Measurements from ENCODE around the gene TEX44.
"Not testable (repeated sequence)": the region's sequence is repeated elsewhere in the genome, so short reads cannot be mapped to it uniquely, and the experiment has no call there.

The TEX44 gene

DNA sequence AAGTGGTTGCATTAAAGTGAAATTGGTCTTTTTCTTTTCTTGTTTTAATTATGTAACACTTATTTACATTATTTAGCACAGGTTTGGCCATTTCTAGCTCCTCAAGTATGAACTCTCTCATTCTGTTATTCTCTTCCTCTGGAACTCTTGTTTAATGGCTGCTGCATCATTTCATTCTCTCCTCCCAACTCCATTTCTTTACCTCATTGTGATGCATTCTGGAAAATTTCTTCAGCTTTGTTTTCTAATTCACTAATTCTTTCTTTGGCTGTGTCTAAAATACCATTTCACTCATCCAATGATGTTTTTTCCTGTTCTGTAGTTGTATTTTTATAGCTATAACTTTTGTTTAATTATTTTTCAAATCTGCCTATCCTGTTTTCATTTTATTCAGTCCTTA is 39.9 kb upstream of the TEX44 start:
- DNase-seq (ENCODE audit: low read depth), result no peak
- TF ChIP-seq, protein P1, sequence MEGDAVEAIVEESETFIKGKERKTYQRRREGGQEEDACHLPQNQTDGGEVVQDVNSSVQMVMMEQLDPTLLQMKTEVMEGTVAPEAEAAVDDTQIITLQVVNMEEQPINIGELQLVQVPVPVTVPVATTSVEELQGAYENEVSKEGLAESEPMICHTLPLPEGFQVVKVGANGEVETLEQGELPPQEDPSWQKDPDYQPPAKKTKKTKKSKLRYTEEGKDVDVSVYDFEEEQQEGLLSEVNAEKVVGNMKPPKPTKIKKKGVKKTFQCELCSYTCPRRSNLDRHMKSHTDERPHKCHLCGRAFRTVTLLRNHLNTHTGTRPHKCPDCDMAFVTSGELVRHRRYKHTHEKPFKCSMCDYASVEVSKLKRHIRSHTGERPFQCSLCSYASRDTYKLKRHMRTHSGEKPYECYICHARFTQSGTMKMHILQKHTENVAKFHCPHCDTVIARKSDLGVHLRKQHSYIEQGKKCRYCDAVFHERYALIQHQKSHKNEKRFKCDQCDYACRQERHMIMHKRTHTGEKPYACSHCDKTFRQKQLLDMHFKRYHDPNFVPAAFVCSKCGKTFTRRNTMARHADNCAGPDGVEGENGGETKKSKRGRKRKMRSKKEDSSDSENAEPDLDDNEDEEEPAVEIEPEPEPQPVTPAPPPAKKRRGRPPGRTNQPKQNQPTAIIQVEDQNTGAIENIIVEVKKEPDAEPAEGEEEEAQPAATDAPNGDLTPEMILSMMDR (IDR thresholded peaks at IDR 0.05; ENCODE audit: control insufficient read depth, extremely low read depth, insufficient read depth), result no peak
- no peak overlapping the region for H3K4me3 ChIP-seq (ENCODE audit: low read depth, low read length)

DNA sequence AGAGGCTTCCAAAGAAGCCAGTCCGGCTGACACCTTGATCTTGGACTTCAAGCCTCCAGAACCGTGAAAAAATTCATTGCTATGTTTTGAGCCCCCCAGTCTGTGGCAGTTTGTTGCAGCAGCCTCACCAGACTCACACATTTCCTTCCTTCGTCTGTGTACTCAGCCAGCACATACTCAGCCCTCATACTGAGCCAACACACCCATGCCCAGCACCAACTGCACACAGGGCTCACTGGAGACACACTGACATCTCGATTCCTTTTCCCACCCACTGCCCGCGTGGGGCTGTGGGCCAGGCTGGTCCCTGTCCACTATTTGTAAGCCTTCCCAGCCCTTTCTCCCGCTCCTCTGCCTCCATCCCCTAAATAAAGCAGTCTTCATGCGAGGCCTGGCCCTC is 38.3 kb upstream of the TEX44 start:
- no peak overlapping the region for H3K4me3 ChIP-seq (ENCODE audit: low read depth, low read length)
- DNase-seq (ENCODE audit: low read depth), result no peak

DNA sequence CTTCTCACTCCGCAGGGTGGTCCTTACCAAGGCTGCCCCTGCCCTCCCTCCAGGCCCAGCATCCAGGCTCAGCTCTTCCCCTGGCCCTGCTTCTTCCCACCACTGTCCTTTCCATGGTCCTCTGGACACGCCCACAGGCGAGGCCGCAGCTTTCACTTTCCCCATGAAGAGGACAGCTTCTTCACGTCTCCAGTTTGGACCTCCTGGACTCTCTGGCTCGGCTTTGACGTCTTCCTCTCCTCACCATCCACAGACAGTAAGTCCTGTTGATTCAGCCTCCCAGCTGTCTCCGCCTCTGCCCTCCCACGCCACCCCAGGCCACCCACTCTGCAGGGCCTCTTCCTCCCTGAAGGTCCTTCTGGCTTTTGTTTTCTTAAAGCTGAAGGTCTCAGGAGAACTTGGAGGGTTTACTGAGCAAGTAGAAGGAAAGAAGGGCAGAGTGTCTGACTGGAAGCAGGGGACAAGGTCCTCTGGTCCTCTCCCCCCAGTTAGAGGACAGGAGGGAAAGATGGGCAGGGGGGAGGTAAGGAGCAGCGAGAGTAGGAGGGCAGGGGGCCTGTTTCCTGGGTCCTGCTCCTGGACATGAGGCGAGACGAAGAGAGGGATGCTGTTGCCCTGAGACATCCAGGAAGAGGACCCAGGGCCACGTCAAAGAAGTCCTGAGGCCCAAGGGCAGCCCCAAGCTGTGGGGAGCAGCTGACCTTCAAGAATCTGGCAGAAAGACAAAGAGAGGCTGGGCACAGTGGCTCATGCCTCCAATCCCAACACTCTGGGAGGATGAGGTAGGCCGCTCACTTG is 37.7 kb upstream of the TEX44 start:
- H3K4me3 ChIP-seq (ENCODE audit: low read depth, low read length), result no peak overlapping the region
- TF ChIP-seq, protein P1 (IDR thresholded peaks at IDR 0.05; ENCODE audit: control insufficient read depth, extremely low read depth, insufficient read depth), result no peak
- no peak for DNase-seq (ENCODE audit: low read depth)

More for the DNA sequence above, 38.3 kb upstream of the TEX44 start:
- TF ChIP-seq, protein P1 (IDR thresholded peaks at IDR 0.05; ENCODE audit: control insufficient read depth, extremely low read depth, insufficient read depth), result no peak

DNA sequence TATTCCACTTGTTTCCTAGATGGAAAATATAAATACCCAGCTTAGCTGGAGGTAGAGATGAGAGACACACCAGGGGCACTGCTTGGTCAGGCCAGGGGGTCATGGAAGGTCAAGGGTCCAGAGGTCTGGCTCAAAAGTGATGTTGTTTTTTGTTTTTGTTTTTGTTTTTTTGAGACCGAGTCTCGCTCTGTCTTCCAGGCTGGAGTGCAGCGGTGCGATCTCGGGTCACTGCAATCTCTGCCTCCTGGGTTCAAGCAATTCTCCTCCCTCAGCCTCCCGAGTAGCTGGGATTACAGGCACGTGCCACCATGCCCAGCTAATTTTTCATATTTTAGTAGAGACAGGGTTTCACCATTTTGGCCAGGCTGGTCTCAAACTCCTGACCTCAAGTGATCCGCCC is 36.2 kb upstream of the TEX44 start:
- DNase-seq (ENCODE audit: low read depth); H3K4me3 ChIP-seq (ENCODE audit: low read depth, low read length): not testable (repeated sequence)

DNA sequence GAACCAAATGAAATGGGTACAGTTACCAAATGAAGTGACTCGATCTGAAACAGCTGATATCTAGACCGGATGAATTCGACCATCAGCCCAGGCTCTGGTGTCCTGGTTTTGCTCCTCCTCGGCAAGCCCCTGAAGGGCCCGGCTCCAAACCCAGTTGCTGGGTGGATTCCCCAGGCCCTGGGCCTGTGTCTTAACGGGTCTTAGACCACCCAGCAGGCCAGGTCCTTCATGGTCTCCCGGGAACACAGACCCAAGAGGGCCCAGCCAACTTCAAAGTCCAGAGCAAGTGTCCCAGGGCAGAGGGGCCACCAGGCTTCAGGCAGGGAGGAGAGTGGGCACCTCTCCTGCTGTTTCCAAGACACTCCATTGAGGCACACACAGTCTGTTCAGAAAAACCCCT is 35.7 kb upstream of the TEX44 start:
- TF ChIP-seq, protein P1 (IDR thresholded peaks at IDR 0.05; ENCODE audit: control insufficient read depth, extremely low read depth, insufficient read depth), result no peak

DNA sequence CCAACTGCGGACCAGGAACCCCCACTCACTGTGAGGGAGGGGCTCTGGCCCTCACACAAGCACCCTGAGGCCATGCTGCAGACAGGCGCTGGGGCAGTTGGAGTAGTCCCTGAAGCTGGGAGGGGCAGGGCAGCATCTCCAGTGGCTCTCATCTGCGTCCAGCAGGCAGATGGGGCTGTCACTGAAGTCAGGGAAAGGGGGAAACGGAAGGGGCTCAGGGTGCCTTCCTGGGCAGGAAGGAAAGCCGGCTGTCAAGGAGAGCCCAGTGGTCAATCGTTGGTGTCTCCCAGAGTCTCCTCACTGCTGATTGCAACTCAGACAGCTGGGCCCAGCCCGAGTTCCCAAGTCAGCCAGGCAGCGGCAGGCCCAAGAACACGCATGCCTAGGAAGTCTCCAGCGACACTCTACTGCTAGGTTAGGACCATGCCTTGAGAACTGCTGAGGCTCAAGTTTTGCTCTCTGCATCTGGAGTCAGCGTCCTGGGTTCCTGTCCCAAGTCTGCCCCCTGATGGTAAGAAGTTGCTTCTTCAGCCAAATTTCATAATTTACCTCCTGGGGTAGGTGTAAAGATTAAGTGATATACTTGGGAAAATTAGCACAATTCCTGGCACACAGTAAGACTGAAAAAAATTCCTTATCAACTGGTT is 35.0 kb upstream of the TEX44 start:
- no peak overlapping the region for H3K4me3 ChIP-seq (ENCODE audit: low read depth, low read length)
- peak; percentile 39 for DNase-seq (ENCODE audit: low read depth)
- TF ChIP-seq, protein P1 (IDR thresholded peaks at IDR 0.05; ENCODE audit: control insufficient read depth, extremely low read depth, insufficient read depth), result peak; percentile 67

More for the DNA sequence above, 35.7 kb upstream of the TEX44 start:
- no peak for DNase-seq (ENCODE audit: low read depth)
- no peak overlapping the region for H3K4me3 ChIP-seq (ENCODE audit: low read depth, low read length)

DNA sequence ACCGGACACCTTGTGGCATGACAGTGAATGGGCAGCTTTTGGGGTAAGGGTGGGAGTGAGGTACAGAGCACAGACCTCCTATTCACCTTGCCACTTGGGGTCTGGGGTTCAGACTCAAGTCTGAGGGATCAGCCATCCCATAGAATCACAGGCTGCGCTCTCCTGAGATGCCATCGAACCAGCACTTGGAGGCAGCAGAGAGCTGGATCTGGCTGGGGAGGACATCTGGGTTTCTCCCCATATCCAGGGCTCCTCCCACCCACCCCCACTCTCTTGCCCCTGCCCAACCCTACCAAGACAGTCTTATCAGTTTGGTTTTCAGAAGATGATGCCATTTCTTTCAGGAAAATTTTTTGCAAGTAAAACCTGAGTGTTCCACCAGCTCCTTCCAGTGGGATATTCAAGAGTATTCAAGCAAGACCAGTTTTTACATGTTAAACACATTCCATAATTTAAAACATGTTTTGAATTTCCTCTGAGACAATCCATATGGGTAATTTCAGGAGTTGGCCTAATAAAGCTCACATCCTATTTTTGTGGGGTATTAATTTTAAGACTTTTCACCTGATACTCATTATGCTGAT is 29.2 kb upstream of the TEX44 start:
- DNase-seq (ENCODE audit: low read depth), result no peak
- TF ChIP-seq, protein P1 (IDR thresholded peaks at IDR 0.05; ENCODE audit: control insufficient read depth, extremely low read depth, insufficient read depth), result peak; percentile 67
- H3K4me3 ChIP-seq (ENCODE audit: low read depth, low read length), result no peak overlapping the region

Measured in LNCaP clone FGC (cell line).